Upper lobe of left lung (tissue), 6 donors: Measurements from ENCODE around the gene PRKACB. TPM values are rescaled to one million over a fixed set of nuclear protein-coding genes. Genes with fewer than 3 reads are reported as not detected.

Experiments used
- ATAC-seq, 2 donors: fragments of 200-7000 bp; cut with Tn5 transposase; one replicate each; pipeline ENCODE4 v1.9.1; 2022; ENCODE audit warnings: mild to moderate bottlenecking in 2 of 2, moderate library complexity in 2 of 2; ENCODE audit not compliant: low FRiP score in 2 of 2
- DNase-seq, 2 donors: peaks; one replicate each; pipeline ENCODE4 v3.0.0-alpha.2; 2019 to 2020
- H3K27ac ChIP-seq, 4 donors: fragments of 200-600 bp; sonication (generic); one replicate each; pipeline ENCODE4 v1.5.1; 2016 to 2019
- H3K27me3 ChIP-seq, 4 donors: fragments of 200-600 bp; sonication (generic); one replicate each; pipeline ENCODE4 v1.5.1; 2017 to 2019
- H3K36me3 ChIP-seq, 4 donors: fragments of 200-600 bp; sonication (generic); one replicate each; pipeline ENCODE4 v1.5.1; 2016 to 2019
- H3K4me1 ChIP-seq, 4 donors: fragments of 200-600 bp; sonication (generic); one replicate each; pipeline ENCODE4 v1.5.1; 2018 to 2019
- H3K4me3 ChIP-seq, 4 donors: fragments of 200-600 bp; sonication (generic); one replicate each; pipeline ENCODE4 v1.5.1; 2017 to 2019; ENCODE audit warnings: mild to moderate bottlenecking in 2 of 4, moderate library complexity in 1 of 4
- H3K9me3 ChIP-seq, 4 donors: fragments of 200-600 bp; sonication (generic); one replicate each; pipeline ENCODE4 v1.5.1; 2018 to 2019
- EP300 ChIP-seq, 4 donors: sonication (generic); formaldehyde crosslinking; IDR thresholded peaks; one replicate each; pipeline ENCODE4 v1.5.1; 2017; ENCODE audit warnings: antibody characterized with exemption in 4 of 4, control low read depth in 2 of 4
- POLR2A ChIP-seq, 4 donors: fragments of 450-650 bp; IDR thresholded peaks; one replicate each; pipeline ENCODE4 v1.5.1; 2016 to 2017; ENCODE audit warnings: antibody characterized with exemption in 4 of 4, mild to moderate bottlenecking in 2 of 4
- POLR2AphosphoS5 ChIP-seq, 2 donors: sonication (generic); formaldehyde crosslinking; IDR thresholded peaks; one replicate each; pipeline ENCODE4 v1.5.1; 2017; ENCODE audit warnings: antibody characterized with exemption in 2 of 2
- WGBS, 2 donors: methylation state at CpG; one replicate each; pipeline ENCODE4 v1.1.5; 2017 to 2018; 5-methylcytosine and 5-hydroxymethylcytosine counted together
- total RNA-seq, 6 donors: library from RNA; depleted of rRNA in 4 of 6; stranded (reverse); fragments of >200 nt in 4 of 6; gene quantifications; one replicate each; pipeline versions ENCODE4 v1.1.0 to v1.2.1, GENCODE V29; 2016 to 2021
- TF ChIP-seq, protein P1 (sequence below), 6 experiments: fragments of 450-650 bp in 4 of 6; fragments of 200-600 bp in 2 of 6; sonication (generic) in 2 of 6; IDR thresholded peaks; one replicate each; pipeline ENCODE4 v1.5.1; 2016 to 2019; ENCODE audit warnings: antibody characterized with exemption in 6 of 6
- donor health status: DM: no; HTN: no; CAD: no; lungs with moderate emphysema.
- donor health status: DM: no; HTN: yes; CAD: no; lungs with severe emphysema.

The PRKACB gene
- total RNA-seq, 6 donors from 2014 or later = 7.9 to 27.8 (median 18.3) TPM

DNA sequence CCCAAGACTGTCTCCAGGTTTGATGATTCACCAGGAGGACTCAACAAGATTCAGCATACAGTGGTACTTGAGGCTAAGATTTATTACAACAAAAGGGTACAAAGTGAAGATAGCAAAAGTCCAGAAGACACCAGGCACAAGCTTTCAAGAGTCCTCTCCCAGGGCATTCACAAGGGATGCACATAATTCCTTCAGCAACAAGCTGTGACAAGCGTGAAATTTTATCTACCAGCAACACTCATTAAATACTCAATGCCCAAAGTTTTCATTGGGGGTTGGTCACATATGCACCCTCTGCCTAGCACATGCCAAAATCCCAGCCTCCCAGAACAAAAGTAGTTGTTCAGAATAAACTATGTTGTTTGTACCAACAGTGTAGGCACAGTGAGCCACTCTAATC lies 62.3 kb downstream of the PRKACB start:
- Histone ChIP-seq H3K27ac (no peak overlapping the region), H3K36me3 (peaks cover 0 to 5% (median 1%) of the 10 kb centered on the region in 4 donors), H3K4me3 (no peak overlapping the region), H3K4me1 (no peaks in the 10 kb centered on the region), H3K27me3 (no peaks in the 10 kb centered on the region), H3K9me3 (no peaks in the 10 kb centered on the region)
- WGBS, 2 donors = 87 to 94% methylated on average over 1 of the region's 1 CpG
- TF ChIP-seq EP300 (IDR thresholded peaks at IDR 0.05) (no peak), POLR2A (IDR thresholded peaks at IDR 0.05) (no peak), POLR2AphosphoS5 (IDR thresholded peaks at IDR 0.05) (no peak)
- TF ChIP-seq, protein P1, sequence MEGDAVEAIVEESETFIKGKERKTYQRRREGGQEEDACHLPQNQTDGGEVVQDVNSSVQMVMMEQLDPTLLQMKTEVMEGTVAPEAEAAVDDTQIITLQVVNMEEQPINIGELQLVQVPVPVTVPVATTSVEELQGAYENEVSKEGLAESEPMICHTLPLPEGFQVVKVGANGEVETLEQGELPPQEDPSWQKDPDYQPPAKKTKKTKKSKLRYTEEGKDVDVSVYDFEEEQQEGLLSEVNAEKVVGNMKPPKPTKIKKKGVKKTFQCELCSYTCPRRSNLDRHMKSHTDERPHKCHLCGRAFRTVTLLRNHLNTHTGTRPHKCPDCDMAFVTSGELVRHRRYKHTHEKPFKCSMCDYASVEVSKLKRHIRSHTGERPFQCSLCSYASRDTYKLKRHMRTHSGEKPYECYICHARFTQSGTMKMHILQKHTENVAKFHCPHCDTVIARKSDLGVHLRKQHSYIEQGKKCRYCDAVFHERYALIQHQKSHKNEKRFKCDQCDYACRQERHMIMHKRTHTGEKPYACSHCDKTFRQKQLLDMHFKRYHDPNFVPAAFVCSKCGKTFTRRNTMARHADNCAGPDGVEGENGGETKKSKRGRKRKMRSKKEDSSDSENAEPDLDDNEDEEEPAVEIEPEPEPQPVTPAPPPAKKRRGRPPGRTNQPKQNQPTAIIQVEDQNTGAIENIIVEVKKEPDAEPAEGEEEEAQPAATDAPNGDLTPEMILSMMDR (IDR thresholded peaks at IDR 0.05) = no peak
- ATAC-seq = no peak
- no peak for DNase-seq

DNA sequence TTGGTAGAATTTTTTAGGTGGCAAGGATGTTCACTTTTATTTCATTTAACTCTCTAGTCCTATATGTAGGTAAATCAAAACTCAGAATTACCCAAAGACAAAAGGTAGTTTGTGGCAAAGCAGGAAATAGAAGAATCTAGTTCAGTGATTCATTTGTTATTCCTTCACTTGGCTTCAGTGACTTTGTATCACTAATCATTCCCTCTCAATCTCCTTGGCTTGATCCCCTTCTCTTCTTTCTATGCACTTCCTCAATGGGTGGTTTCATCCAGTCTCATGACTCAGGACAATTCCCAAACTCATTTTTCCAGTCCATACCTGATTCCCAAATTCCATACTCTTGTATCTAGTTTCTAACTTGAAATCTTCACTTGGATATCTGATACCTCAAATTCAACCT lies 64.9 kb downstream of the PRKACB start:
- no peak overlapping the region for H3K4me3 ChIP-seq
- DNase-seq (no peak), ATAC-seq (no peak)
- no peaks in the 10 kb centered on the region for H3K4me1 ChIP-seq
- H3K27me3 ChIP-seq = no peaks in the 10 kb centered on the region
- no peak overlapping the region for H3K27ac ChIP-seq
- H3K36me3 ChIP-seq = peaks cover 0 to 5% (median 1%) of the 10 kb centered on the region in 4 donors
- TF ChIP-seq POLR2AphosphoS5 (IDR thresholded peaks at IDR 0.05) (no peak), EP300 (IDR thresholded peaks at IDR 0.05) (no peak), POLR2A (IDR thresholded peaks at IDR 0.05) (no peak)
- TF ChIP-seq, protein P1 (IDR thresholded peaks at IDR 0.05) = no peak
- H3K9me3 ChIP-seq = no peaks in the 10 kb centered on the region

DNA sequence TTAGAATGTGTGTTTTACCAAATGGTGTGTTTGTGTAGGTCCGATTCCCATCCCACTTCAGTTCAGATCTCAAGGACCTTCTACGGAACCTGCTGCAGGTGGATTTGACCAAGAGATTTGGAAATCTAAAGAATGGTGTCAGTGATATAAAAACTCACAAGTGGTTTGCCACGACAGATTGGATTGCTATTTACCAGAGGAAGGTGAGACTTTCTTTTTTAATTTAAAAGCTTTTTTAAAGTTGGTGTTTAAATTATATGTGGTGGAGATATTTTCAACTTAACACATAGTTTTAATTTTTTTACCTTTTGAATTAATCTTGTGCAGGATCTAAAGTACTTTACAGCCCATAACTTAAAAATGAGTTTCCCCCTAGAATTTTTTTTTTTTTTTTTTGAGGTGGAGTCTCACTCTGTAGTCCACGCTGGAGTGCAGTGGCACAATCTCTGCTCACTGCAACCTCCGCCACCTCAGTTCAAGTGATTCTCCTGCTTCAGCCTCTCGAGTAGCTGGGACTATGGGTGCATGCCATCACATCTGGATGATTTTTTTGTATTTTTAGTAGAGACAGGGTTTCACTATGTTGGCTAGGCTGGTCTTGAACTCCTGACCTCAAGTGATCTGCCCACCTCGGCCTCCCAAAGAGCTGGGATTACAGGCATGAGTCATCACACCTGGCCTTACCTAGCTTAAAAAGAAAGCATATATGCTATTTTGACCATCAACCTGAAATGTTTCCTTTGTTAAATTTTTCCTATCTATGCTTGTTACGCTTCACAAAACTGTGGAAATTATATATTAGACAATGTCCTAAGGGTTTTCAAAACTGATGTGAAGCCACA lies 70.3 kb downstream of the PRKACB start:
- ATAC-seq = no peak
- no peak overlapping the region for H3K4me3 ChIP-seq

DNA sequence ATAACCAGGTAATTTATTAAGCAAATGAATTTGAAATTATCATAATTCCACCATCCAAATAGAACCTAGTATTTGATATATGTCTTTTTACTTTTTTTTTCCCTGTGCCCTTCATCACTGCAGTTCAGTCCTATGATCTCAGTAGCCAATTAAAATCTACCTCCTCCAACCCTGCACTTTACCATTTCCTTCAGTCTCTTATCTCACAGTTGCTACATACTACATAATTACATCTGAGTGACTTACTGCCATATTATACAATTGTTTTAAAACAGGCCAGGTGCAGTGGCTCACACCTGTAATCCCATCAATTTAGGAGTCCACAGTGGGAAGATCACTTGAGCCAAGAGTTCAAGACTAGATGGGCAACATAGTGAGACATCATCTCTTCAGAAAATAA lies 73.2 kb downstream of the PRKACB start:
- peaks cover 0 to 3% (median 0%) of the 10 kb centered on the region in 4 donors for H3K36me3 ChIP-seq
- H3K9me3 ChIP-seq = peaks cover 0 to 4% (median 0%) of the 10 kb centered on the region in 4 donors
- H3K4me3 ChIP-seq = no peak overlapping the region
- no peaks in the 10 kb centered on the region for H3K27me3 ChIP-seq
- DNase-seq = no peak
- H3K4me1 ChIP-seq = no peaks in the 10 kb centered on the region
- ATAC-seq = no peak
- TF ChIP-seq, protein P1 (IDR thresholded peaks at IDR 0.05) = no peak
- TF ChIP-seq POLR2AphosphoS5 (IDR thresholded peaks at IDR 0.05) = no peak
- no peak for TF ChIP-seq POLR2A (IDR thresholded peaks at IDR 0.05)
- no peak for TF ChIP-seq EP300 (IDR thresholded peaks at IDR 0.05)
- H3K27ac ChIP-seq = no peak overlapping the region

More for the DNA sequence above, 70.3 kb downstream of the PRKACB start:
- no peak for DNase-seq
- H3K27me3 ChIP-seq = no peaks in the 10 kb centered on the region
- no peaks in the 10 kb centered on the region for H3K9me3 ChIP-seq
- no peaks in the 10 kb centered on the region for H3K4me1 ChIP-seq
- no peak for TF ChIP-seq POLR2A (IDR thresholded peaks at IDR 0.05)
- no peak for TF ChIP-seq POLR2AphosphoS5 (IDR thresholded peaks at IDR 0.05)
- TF ChIP-seq, protein P1 (IDR thresholded peaks at IDR 0.05) = no peak
- TF ChIP-seq EP300 (IDR thresholded peaks at IDR 0.05) = no peak
- peaks cover 0 to 3% (median 0%) of the 10 kb centered on the region in 4 donors for H3K36me3 ChIP-seq
- no peak overlapping the region for H3K27ac ChIP-seq
- WGBS, 2 donors = 81 to 85% methylated on average over 8 of the region's 8 CpGs
